ENCODE results near the gene ASPSCR1. TPM values are rescaled to one million over a fixed set of nuclear protein-coding genes. Genes with fewer than 3 reads are reported as not detected.

The ASPSCR1 gene
- total and polyA plus RNA-seq, 4 donors: 15.0 to 108 (median 30.4) TPM

DNA sequence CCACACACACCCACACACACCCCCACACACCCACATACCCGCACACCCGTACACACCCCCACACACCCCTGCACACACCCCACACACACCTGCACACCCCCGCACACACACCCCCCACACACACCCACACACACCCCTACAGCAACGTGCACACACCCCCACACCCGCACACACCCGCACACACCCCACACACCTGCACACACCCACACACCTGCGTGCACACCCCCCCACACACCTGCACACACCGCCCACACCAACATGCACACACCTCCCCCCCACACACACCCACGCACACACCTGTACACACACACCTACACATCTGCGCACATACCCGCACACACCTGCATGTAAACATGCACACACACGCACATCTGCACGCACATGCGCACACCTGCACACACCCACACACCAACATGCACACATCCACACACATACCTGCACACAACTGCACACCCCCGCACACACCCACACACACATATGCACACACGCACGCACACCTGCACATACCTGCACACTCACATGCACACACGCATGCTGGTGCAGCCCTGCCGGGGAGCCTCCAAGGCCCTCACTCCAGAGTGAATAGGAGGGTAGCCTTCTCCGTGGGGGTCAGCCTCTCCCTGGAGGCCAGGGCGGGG, 7.5 kb downstream of the ASPSCR1 start:
- Histone ChIP-seq H3K4me1 (ENCODE audit: control insufficient read depth in 1 of 2, insufficient read depth in 2 of 2, low read length in 2 of 2) (no peaks in the 10 kb centered on the region), H3K27ac (ENCODE audit: low read depth in 1 of 2, low read length in 2 of 2) (no peak overlapping the region), H3K36me3 (ENCODE audit: control insufficient read depth in 1 of 2, insufficient read depth in 2 of 2, low read length in 1 of 2) (no peaks in the 10 kb centered on the region), H3K4me3 (ENCODE audit: low read length in 2 of 2) (no peak overlapping the region), H3K27me3 (ENCODE audit: control insufficient read depth in 1 of 2, insufficient read depth in 2 of 2, low read length in 1 of 2) (no peaks in the 10 kb centered on the region), H3K9me3 (ENCODE audit: control insufficient read depth, low read length) (no peaks in the 10 kb centered on the region)
- intact Hi-C loops (cut with DNase I): no loop called here
- DNase-seq (no peak), ATAC-seq (ENCODE audit: low FRiP score) (no peak)
- 92% methylated on average over 21 of the region's 21 CpGs for WGBS, 2 donors

DNA sequence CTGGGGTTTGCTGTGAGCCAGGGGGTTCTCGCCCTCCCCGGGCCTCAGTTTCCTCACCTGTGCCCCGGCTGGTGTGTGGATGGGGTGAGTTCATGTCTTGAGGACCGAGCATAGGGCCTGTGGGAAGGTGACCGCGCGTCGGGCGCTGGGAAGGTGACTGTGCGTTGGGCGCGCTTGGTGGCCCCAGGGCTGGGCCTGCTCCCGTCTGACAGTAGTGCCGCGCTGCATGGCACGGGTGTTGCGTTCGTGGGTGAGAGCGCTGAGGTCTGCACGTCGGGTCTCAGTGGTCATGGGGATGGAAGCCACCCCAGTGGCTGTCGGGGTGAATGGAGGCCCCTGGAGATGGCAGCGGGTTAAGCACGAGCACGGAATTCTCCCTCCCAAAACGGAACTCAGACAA, 9.2 kb downstream of the ASPSCR1 start:
- intact Hi-C loops (cut with DNase I): no loop called here
- WGBS, 2 donors: 96 to 97% methylated on average over 26 of the region's 26 CpGs
- Histone ChIP-seq H3K27ac (ENCODE audit: low read depth in 1 of 2, low read length in 2 of 2) (no peak overlapping the region), H3K27me3 (ENCODE audit: control insufficient read depth in 1 of 2, insufficient read depth in 2 of 2, low read length in 1 of 2) (no peaks in the 10 kb centered on the region), H3K4me3 (ENCODE audit: low read length in 2 of 2) (no peak overlapping the region), H3K4me1 (ENCODE audit: control insufficient read depth in 1 of 2, insufficient read depth in 2 of 2, low read length in 2 of 2) (no peaks in the 10 kb centered on the region), H3K9me3 (ENCODE audit: control insufficient read depth, low read length) (no peaks in the 10 kb centered on the region), H3K36me3 (ENCODE audit: control insufficient read depth in 1 of 2, insufficient read depth in 2 of 2, low read length in 1 of 2) (no peaks in the 10 kb centered on the region)
- ATAC-seq (ENCODE audit: low FRiP score) (no peak), DNase-seq (peak in 1 of 2 donors; percentile 74)

DNA sequence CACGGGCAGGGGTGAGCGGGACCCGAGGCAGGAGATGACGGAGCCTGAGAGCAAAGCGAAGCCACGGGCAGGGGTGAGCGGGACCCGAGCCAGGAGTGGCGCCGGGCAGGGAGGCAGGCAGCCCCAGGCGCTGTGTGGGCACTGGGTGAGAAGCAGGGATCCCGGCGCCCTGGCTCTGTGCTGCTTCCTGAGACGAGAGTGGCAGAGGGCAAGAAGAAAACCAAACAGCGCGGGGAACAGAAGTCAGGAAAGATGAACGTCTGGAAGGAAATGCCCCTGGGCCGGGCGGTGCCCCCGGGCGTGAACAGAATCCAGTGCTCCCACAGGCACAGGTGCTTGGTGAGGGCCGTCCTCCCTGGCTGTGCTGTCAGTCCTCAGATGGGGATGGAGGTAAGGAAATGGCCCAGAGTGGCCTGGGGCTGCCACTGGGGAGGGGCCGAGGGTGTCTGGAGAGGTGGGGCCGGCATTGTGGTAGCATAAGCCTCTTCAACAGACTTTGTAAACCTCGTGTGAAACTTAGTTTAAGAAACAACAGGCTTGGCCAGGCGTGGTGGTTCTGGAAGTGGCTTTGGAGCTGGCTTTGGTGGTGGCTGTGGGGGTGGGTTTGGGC, 9.8 kb downstream of the ASPSCR1 start:
- Histone ChIP-seq H3K27ac (ENCODE audit: low read depth in 1 of 2, low read length in 2 of 2) (no peak overlapping the region), H3K4me1 (ENCODE audit: control insufficient read depth in 1 of 2, insufficient read depth in 2 of 2, low read length in 2 of 2) (no peaks in the 10 kb centered on the region), H3K27me3 (ENCODE audit: control insufficient read depth in 1 of 2, insufficient read depth in 2 of 2, low read length in 1 of 2) (no peaks in the 10 kb centered on the region), H3K36me3 (ENCODE audit: control insufficient read depth in 1 of 2, insufficient read depth in 2 of 2, low read length in 1 of 2) (no peaks in the 10 kb centered on the region), H3K4me3 (ENCODE audit: low read length in 2 of 2) (no peak overlapping the region), H3K9me3 (ENCODE audit: control insufficient read depth, low read length) (no peaks in the 10 kb centered on the region)
- ATAC-seq (ENCODE audit: low FRiP score) (no peak), DNase-seq (peak in 1 of 2 donors; percentile 71)
- intact Hi-C loops (cut with DNase I): no loop called here
- WGBS, 2 donors: 93% methylated on average over 26 of the region's 26 CpGs

GRCh38 chr17:81990836-81991683, 13.6 kb downstream of the ASPSCR1 start:
- Histone ChIP-seq H3K36me3 (ENCODE audit: control insufficient read depth in 1 of 2, insufficient read depth in 2 of 2, low read length in 1 of 2) (no peaks in the 10 kb centered on the region), H3K4me3 (ENCODE audit: low read length in 2 of 2) (no peak overlapping the region), H3K27ac (ENCODE audit: low read depth in 1 of 2, low read length in 2 of 2) (no peak overlapping the region), H3K9me3 (ENCODE audit: control insufficient read depth, low read length) (no peaks in the 10 kb centered on the region), H3K4me1 (ENCODE audit: control insufficient read depth in 1 of 2, insufficient read depth in 2 of 2, low read length in 2 of 2) (no peaks in the 10 kb centered on the region), H3K27me3 (ENCODE audit: control insufficient read depth in 1 of 2, insufficient read depth in 2 of 2, low read length in 1 of 2) (no peaks in the 10 kb centered on the region)
- peak; percentile 41 to 80 for DNase-seq
- no peak for ATAC-seq (ENCODE audit: low FRiP score)
- 87 to 90% methylated on average over 25 of the region's 25 CpGs for WGBS, 2 donors
- intact Hi-C loops (cut with DNase I): no loop called here

- 5 to 6% methylated on average over 31 of the region's 31 CpGs for WGBS, 2 donors
- Histone ChIP-seq H3K36me3 (ENCODE audit: control insufficient read depth in 1 of 2, insufficient read depth in 2 of 2, low read length in 1 of 2) (no peaks in the 10 kb centered on the region), H3K4me1 (ENCODE audit: control insufficient read depth in 1 of 2, insufficient read depth in 2 of 2, low read length in 2 of 2) (no peaks in the 10 kb centered on the region), H3K4me3 (ENCODE audit: low read length in 2 of 2) (no peak overlapping the region), H3K9me3 (ENCODE audit: control insufficient read depth, low read length) (no peaks in the 10 kb centered on the region), H3K27me3 (ENCODE audit: control insufficient read depth in 1 of 2, insufficient read depth in 2 of 2, low read length in 1 of 2) (no peaks in the 10 kb centered on the region), H3K27ac (ENCODE audit: low read depth in 1 of 2, low read length in 2 of 2) (no peak overlapping the region)
- ATAC-seq (ENCODE audit: low FRiP score): peak; percentile 76
- DNase-seq: peak; percentile 82 to 90
- intact Hi-C loops (cut with DNase I): no loop called here
Measured at GRCh38 chr17:81991684-81992305, 14.4 kb downstream of the ASPSCR1 start.

DNA sequence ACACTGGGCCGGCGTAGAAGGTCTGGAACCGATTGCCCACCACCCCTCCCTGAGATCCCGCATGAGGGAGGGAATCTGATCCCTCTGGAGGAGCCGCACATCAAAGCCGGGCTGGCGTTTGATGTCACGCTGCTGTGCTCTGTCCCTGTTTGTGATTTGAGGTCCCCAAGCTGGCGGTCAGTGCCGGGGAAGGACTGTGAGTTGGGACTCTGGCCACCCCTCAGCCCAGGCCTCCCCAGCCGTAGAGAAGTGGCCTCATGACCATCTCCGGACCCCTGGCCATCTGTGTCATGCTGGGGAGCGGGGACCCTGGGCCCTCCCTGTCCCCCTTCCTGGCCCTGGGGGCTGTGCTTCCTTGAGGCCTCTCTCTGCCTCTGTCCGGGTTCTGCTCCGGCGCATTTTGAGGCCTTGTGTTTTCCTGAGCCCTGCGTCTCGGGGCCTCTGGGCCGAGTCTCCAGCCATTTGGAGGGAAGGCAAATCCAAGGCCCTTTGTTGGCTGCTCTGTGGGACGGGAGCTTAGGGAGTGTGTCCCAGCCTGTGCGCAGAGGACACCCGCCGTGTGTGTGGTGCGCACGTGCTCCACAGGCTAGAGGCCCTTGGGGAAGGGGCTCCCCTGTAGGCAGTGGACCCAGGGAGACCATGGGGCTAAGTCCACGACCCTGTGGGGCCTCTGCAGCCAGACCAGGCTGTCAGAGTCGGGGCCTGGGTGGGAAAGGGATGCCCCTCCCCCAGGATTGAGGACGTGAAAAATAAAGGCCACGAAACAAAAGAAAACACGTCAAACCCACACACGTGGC, 15.1 kb downstream of the ASPSCR1 start:
- DNase-seq (peak in 1 of 2 donors; percentile 45), ATAC-seq (ENCODE audit: low FRiP score) (no peak)
- Histone ChIP-seq H3K4me1 (ENCODE audit: control insufficient read depth in 1 of 2, insufficient read depth in 2 of 2, low read length in 2 of 2) (no peaks in the 10 kb centered on the region), H3K27me3 (ENCODE audit: control insufficient read depth in 1 of 2, insufficient read depth in 2 of 2, low read length in 1 of 2) (no peaks in the 10 kb centered on the region), H3K9me3 (ENCODE audit: control insufficient read depth, low read length) (no peaks in the 10 kb centered on the region), H3K36me3 (ENCODE audit: control insufficient read depth in 1 of 2, insufficient read depth in 2 of 2, low read length in 1 of 2) (no peaks in the 10 kb centered on the region), H3K27ac (ENCODE audit: low read depth in 1 of 2, low read length in 2 of 2) (no peak overlapping the region), H3K4me3 (ENCODE audit: low read length in 2 of 2) (no peak overlapping the region)
- intact Hi-C loops (cut with DNase I): no loop called here
- WGBS, 2 donors: 76 to 80% methylated on average over 31 of the region's 31 CpGs

DNA sequence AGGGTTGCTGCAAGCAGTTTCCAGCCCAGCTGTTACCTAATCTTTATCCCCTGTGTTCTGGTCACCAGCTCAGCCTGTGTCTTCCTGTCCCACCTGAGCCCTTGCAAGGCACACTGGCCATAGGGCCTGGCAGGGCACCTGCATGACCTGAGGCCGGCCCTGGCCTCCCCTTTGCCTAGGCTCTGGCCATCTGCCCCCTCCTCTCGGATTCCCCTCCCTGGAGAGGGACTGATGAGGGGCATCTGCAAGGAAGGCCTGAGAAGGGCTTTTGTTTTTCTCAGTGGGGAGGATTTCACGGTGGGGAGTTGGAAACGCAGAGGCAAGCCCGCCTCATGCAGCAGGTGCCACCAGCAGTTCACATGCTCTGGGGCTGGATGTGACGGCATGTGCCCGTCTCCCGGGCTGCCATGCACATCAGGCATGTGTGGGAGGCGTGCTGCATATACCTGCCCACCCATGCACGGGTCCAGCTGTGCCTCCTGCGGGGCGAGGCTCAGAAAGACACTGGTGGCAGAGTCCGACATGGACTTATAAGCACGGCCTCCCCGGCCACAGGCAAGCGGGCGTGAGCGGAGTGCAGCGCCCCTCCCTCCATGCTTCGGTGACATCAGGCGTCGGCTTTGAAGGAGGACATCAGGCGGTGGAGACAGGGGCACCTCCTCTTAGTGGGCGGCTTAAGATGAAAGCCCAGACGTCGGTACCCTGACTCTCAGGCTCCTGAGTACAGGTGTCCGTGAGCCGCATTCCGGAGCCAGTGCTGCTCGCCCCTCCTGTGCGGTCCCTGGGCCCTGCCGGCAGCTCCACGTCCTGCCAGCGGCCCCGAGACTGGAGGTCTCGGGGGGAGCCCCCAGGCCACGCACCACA, 16.5 kb downstream of the ASPSCR1 start:
- Histone ChIP-seq H3K36me3 (ENCODE audit: control insufficient read depth in 1 of 2, insufficient read depth in 2 of 2, low read length in 1 of 2) (no peaks in the 10 kb centered on the region), H3K4me1 (ENCODE audit: control insufficient read depth in 1 of 2, insufficient read depth in 2 of 2, low read length in 2 of 2) (no peaks in the 10 kb centered on the region), H3K27me3 (ENCODE audit: control insufficient read depth in 1 of 2, insufficient read depth in 2 of 2, low read length in 1 of 2) (no peaks in the 10 kb centered on the region), H3K27ac (ENCODE audit: low read depth in 1 of 2, low read length in 2 of 2) (no peak overlapping the region), H3K4me3 (ENCODE audit: low read length in 2 of 2) (no peak overlapping the region), H3K9me3 (ENCODE audit: control insufficient read depth, low read length) (no peaks in the 10 kb centered on the region)
- intact Hi-C loops (cut with DNase I): no loop called here
- WGBS, 2 donors: 96 to 97% methylated on average over 37 of the region's 37 CpGs
- ATAC-seq (ENCODE audit: low FRiP score) (no peak), DNase-seq (peak in 1 of 2 donors; percentile 41)

All from aorta (tissue), 5 donors.